NCI-H2196 (cell line): ENCODE data around the gene ASB10.

ENCODE experiments used
- DNase-seq: peaks from one replicate; lab custom pipeline; 2025; ENCODE audit not compliant: unreplicated experiment; lab: John Stamatoyannopoulos, UW

ASB10 gene

GRCh38 chr7:151186640-151187408 is at the start of gene ASB10:
Gene ASB10 (minus strand): TSS chr7:151187250. CDS start chr7:151187130, 120 bp downstream.
- DNase-seq, result no peak

GRCh38 chr7:151236406-151236805 is 49.4 kb upstream of the ASB10 start:
- DNase-seq, result no peak

GRCh38 chr7:151235091-151235787 is 48.2 kb upstream of the ASB10 start:
- no peak for DNase-seq

GRCh38 chr7:151233804-151234203 is 46.8 kb upstream of the ASB10 start:
- DNase-seq, result no peak

GRCh38 chr7:151232917-151233701 is 46.1 kb upstream of the ASB10 start:
- DNase-seq, result no peak

- DNase-seq, result peak; percentile 72
Observed at GRCh38 chr7:151232091-151232916, 45.3 kb upstream of the ASB10 start, which contains the start of gene CHPF2. Gene CHPF2 (plus strand): TSS chr7:151232483. CDS start chr7:151234012, 1,529 bp downstream.

GRCh38 chr7:151231080-151231479 is 44.0 kb upstream of the ASB10 start:
- DNase-seq, result no peak

- no peak for DNase-seq
Observed at GRCh38 chr7:151229249-151229648, 42.2 kb upstream of the ASB10 start.

GRCh38 chr7:151228024-151228866 is 41.2 kb upstream of the ASB10 start:
- DNase-seq, result no peak

- DNase-seq, result peak; percentile 92
Observed at GRCh38 chr7:151226875-151227782, 40.1 kb upstream of the ASB10 start, which contains the start of gene ABCF2. Gene ABCF2 (minus strand): TSS chr7:151227205. CDS start chr7:151226458, 747 bp downstream.

GRCh38 chr7:151226560-151226874 is 39.5 kb upstream of the ASB10 start:
- DNase-seq, result no peak

GRCh38 chr7:151225948-151226510 is 39.0 kb upstream of the ASB10 start:
- DNase-seq, result no peak

GRCh38 chr7:151223728-151224127 is 36.7 kb upstream of the ASB10 start:
- no peak for DNase-seq

- no peak for DNase-seq
Observed at GRCh38 chr7:151218170-151218569, 31.1 kb upstream of the ASB10 start.

GRCh38 chr7:151215396-151215795 is 28.3 kb upstream of the ASB10 start:
- no peak for DNase-seq

GRCh38 chr7:151213826-151214225 is 26.8 kb upstream of the ASB10 start:
- no peak for DNase-seq

GRCh38 chr7:151212626-151213025 is 25.6 kb upstream of the ASB10 start:
- DNase-seq, result no peak

GRCh38 chr7:151211155-151211772 is 24.2 kb upstream of the ASB10 start:
- DNase-seq, result no peak
